Hepatocyte (in vitro differentiated cells): ENCODE data around the gene ADIPOR2.
"Not testable (repeated sequence)": the region's sequence is repeated elsewhere in the genome, so short reads cannot be mapped to it uniquely, and the experiment has no call there.

Experiments used
- EZH2 ChIP-seq: fragments of 200-600 bp; sonication (generic); IDR thresholded peaks from 2 replicates; pipeline ENCODE4 v1.6.1; 2016; ENCODE audit warnings: antibody characterized with exemption, mild to moderate bottlenecking, borderline replicate concordance
- TF ChIP-seq, protein P1 (sequence below): fragments of 200-600 bp; sonication (generic); IDR thresholded peaks from 2 replicates; pipeline ENCODE4 v1.5.1; 2016; ENCODE audit warnings: antibody characterized with exemption, mild to moderate bottlenecking; ENCODE audit not compliant: poor library complexity

DNA sequence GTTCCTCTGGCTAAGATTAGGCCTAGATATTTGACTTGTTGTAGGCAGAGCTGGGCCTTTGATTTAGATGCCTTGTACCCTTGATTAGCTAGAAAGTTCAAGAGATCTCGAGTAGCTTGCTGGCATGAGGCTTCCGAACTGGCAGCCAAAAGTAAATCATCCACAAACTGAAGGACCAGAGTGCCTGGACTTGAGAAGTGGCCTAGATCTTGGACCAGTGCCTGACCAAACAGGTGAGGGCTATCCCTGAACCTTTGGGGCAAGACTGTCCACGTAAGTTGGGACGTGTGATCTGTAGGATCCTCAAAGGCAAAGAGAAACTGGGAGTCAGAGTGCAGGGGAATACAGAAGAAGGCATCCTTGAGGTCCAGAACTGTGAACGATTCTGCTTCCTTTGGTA is 22.0 kb downstream of the ADIPOR2 start:
- TF ChIP-seq, protein P1, sequence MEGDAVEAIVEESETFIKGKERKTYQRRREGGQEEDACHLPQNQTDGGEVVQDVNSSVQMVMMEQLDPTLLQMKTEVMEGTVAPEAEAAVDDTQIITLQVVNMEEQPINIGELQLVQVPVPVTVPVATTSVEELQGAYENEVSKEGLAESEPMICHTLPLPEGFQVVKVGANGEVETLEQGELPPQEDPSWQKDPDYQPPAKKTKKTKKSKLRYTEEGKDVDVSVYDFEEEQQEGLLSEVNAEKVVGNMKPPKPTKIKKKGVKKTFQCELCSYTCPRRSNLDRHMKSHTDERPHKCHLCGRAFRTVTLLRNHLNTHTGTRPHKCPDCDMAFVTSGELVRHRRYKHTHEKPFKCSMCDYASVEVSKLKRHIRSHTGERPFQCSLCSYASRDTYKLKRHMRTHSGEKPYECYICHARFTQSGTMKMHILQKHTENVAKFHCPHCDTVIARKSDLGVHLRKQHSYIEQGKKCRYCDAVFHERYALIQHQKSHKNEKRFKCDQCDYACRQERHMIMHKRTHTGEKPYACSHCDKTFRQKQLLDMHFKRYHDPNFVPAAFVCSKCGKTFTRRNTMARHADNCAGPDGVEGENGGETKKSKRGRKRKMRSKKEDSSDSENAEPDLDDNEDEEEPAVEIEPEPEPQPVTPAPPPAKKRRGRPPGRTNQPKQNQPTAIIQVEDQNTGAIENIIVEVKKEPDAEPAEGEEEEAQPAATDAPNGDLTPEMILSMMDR = not testable (repeated sequence)
- TF ChIP-seq EZH2 = not testable (repeated sequence)
